Prostate gland (tissue), 2 donors: ENCODE measurements around the gene ARSG.

ENCODE experiments used
- CTCF ChIP-seq, 4 experiments: fragments of 200-600 bp in 2 of 4; fragments of 450-650 bp in 2 of 4; sonication (generic) in 2 of 4; IDR thresholded peaks; 1 replicate in 3 of 4; 2 replicates in 1 of 4; pipeline ENCODE4 v1.5.1; 2016 to 2019; ENCODE audit warnings: antibody characterized with exemption in 4 of 4, mild to moderate bottlenecking in 2 of 4, moderate library complexity in 2 of 4
- POLR2A ChIP-seq: fragments of 450-650 bp; IDR thresholded peaks from one replicate; pipeline ENCODE4 v1.6.1; 2016; ENCODE audit warnings: antibody characterized with exemption, mild to moderate bottlenecking

GRCh38 chr17:68302666-68303065 lies 11.4 kb downstream of the ARSG start:
- TF ChIP-seq CTCF (IDR thresholded peaks at IDR 0.05) (no peak), POLR2A (no peak)
